ENCODE results near the gene SP100.

DNA sequence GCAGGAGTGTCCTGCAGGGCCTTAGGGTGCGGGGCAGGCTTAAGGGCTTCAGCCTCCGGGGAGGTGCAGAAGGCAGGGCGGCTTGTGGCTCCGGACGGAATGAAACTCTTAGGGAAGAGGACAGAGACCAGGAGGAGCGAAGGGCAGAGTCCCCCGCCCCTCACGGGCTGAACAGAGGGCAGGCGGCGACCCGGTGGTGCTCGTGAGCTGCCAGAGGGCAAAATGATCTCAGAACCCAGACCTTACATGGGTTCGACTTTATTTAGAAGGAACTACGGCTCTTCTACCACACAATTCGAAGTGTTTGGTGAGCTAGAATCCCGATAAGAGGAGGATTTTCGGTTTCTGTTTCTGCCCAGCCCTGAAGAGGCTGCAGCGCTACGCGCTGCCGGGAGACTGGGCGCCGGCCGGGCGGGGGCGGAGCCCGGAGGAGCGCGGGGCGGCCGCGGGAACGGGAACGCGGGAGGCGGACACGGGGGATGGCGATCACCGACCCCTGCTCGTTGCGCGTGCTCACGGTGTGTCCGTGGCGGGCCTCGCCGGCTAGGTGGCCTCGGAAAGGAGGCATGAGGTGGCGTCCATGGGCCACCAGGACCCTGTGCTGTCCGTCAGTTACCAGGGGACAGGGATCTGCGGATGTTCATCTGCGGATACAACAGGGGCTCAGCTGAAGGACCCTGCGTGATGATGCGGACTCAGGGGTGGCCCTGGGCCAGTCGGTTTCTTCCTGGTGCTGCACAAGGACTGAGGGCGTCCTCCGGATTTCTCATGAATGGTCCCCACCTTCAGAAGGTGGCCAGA lies 4.2 kb upstream of the SP100 start:
- TF ChIP-seq, protein P1, sequence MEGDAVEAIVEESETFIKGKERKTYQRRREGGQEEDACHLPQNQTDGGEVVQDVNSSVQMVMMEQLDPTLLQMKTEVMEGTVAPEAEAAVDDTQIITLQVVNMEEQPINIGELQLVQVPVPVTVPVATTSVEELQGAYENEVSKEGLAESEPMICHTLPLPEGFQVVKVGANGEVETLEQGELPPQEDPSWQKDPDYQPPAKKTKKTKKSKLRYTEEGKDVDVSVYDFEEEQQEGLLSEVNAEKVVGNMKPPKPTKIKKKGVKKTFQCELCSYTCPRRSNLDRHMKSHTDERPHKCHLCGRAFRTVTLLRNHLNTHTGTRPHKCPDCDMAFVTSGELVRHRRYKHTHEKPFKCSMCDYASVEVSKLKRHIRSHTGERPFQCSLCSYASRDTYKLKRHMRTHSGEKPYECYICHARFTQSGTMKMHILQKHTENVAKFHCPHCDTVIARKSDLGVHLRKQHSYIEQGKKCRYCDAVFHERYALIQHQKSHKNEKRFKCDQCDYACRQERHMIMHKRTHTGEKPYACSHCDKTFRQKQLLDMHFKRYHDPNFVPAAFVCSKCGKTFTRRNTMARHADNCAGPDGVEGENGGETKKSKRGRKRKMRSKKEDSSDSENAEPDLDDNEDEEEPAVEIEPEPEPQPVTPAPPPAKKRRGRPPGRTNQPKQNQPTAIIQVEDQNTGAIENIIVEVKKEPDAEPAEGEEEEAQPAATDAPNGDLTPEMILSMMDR (conservative IDR thresholded peaks at IDR 0.05 in 1 of 2, IDR thresholded peaks at IDR 0.05 in 1 of 2; ENCODE audit: low read depth in 1 of 2, low read length in 2 of 2) = no peak
- TF ChIP-seq EZH2 (IDR thresholded peaks at IDR 0.05; ENCODE audit: low read length, missing control alignments) = no peak
